Chondrocyte (in vitro differentiated cells): ENCODE measurements around the gene LARGE1. TPM values are rescaled to one million over a fixed set of nuclear protein-coding genes. Genes with fewer than 3 reads are reported as not detected.

Experiments used
- DNase-seq: peaks from one replicate; pipeline ENCODE4 v3.0.0; 2021; ENCODE audit warnings: mixed read lengths, low spot score
- H3K27ac Mint-ChIP-seq: one replicate; pipeline ENCODE4 v1.8.0; 2021; ENCODE audit warnings: mild to moderate bottlenecking, moderate library complexity, mixed read lengths; ENCODE audit not compliant: unreplicated experiment
- H3K27me3 Mint-ChIP-seq: 2 replicates; pipeline ENCODE4 v1.8.0; 2021; ENCODE audit warnings: low read depth, mixed read lengths
- H3K36me3 Mint-ChIP-seq: 2 replicates; pipeline ENCODE4 v1.8.0; 2021; ENCODE audit warnings: low read depth, mixed read lengths
- H3K4me1 Mint-ChIP-seq: 2 replicates; pipeline ENCODE4 v1.8.0; 2021; ENCODE audit warnings: low read depth, mild to moderate bottlenecking, mixed read lengths
- H3K4me3 Mint-ChIP-seq: one replicate; pipeline ENCODE4 v1.8.0; 2021; ENCODE audit warnings: mild to moderate bottlenecking, moderate library complexity, mixed read lengths; ENCODE audit not compliant: unreplicated experiment
- H3K9me3 Mint-ChIP-seq: 2 replicates; pipeline ENCODE4 v1.8.0; 2021; ENCODE audit warnings: low read depth, mixed read lengths
- CTCF ChIP-seq: fragments of 200-600 bp; sonication (generic); IDR thresholded peaks from 2 replicates; pipeline ENCODE4 v1.5.0; 2021; ENCODE audit warnings: antibody characterized with exemption, mild to moderate bottlenecking, moderate library complexity
- total RNA-seq: library from RNA; stranded (reverse); gene quantifications from 3 replicates; pipeline ENCODE4 v1.2.1, GENCODE V29; 2021

Gene LARGE1
- total RNA-seq, 1 donor from 2014 or later, result 21.3 TPM

GRCh38 chr22:33879796-33880195 lies 40.5 kb downstream of the LARGE1 start:
- H3K36me3 Mint-ChIP-seq, result no peaks in the 10 kb centered on the region
- no peaks in the 10 kb centered on the region for H3K9me3 Mint-ChIP-seq
- H3K4me3 Mint-ChIP-seq, result no peak overlapping the region
- no peak for DNase-seq
- H3K4me1 Mint-ChIP-seq, result peaks cover 14% of the 10 kb centered on the region
- no peak overlapping the region for H3K27ac Mint-ChIP-seq
- no peaks in the 10 kb centered on the region for H3K27me3 Mint-ChIP-seq
- no peak for TF ChIP-seq CTCF

- H3K4me3 Mint-ChIP-seq, result no peak overlapping the region
These were observed 45.0 kb downstream of the LARGE1 start for GRCh38 chr22:33875316-33875715.

GRCh38 chr22:33874206-33874605 lies 46.1 kb downstream of the LARGE1 start:
- Mint-ChIP-seq H3K4me1 (peaks cover 30% of the 10 kb centered on the region), H3K4me3 (no peak overlapping the region), H3K27me3 (no peaks in the 10 kb centered on the region), H3K9me3 (no peaks in the 10 kb centered on the region), H3K36me3 (no peaks in the 10 kb centered on the region), H3K27ac (no peak overlapping the region)
- no peak for TF ChIP-seq CTCF
- no peak for DNase-seq

More at GRCh38 chr22:33875316-33875715, 45.0 kb downstream of the LARGE1 start:
- no peaks in the 10 kb centered on the region for H3K36me3 Mint-ChIP-seq
- DNase-seq, result no peak
- no peak overlapping the region for H3K27ac Mint-ChIP-seq
- H3K4me1 Mint-ChIP-seq, result peaks cover 22% of the 10 kb centered on the region
- H3K27me3 Mint-ChIP-seq, result no peaks in the 10 kb centered on the region
- no peaks in the 10 kb centered on the region for H3K9me3 Mint-ChIP-seq
- no peak for TF ChIP-seq CTCF

- no peaks in the 10 kb centered on the region for H3K36me3 Mint-ChIP-seq
- H3K27ac Mint-ChIP-seq, result no peak overlapping the region
- H3K4me1 Mint-ChIP-seq, result peaks cover 33% of the 10 kb centered on the region
- H3K9me3 Mint-ChIP-seq, result no peaks in the 10 kb centered on the region
- no peak for TF ChIP-seq CTCF
- DNase-seq, result no peak
- no peak overlapping the region for H3K4me3 Mint-ChIP-seq
- H3K27me3 Mint-ChIP-seq, result no peaks in the 10 kb centered on the region
These were observed 46.6 kb downstream of the LARGE1 start for GRCh38 chr22:33873666-33874065.

- Mint-ChIP-seq H3K4me3 (no peak overlapping the region), H3K36me3 (no peaks in the 10 kb centered on the region), H3K27ac (peak overlapping the region; percentile 78), H3K27me3 (no peaks in the 10 kb centered on the region), H3K4me1 (peaks cover 33% of the 10 kb centered on the region), H3K9me3 (no peaks in the 10 kb centered on the region)
- no peak for TF ChIP-seq CTCF
- no peak for DNase-seq
These were observed 47.1 kb downstream of the LARGE1 start for GRCh38 chr22:33873186-33873585.
